CD4-positive, alpha-beta T cell treated with Interleukin-21 for 1 hour (primary cell): ENCODE data around the gene ZCCHC2.

ENCODE experiments used
- DNase-seq: peaks from one replicate; pipeline ENCODE4 v3.0.0-alpha.2; 2020

The ZCCHC2 gene

DNA sequence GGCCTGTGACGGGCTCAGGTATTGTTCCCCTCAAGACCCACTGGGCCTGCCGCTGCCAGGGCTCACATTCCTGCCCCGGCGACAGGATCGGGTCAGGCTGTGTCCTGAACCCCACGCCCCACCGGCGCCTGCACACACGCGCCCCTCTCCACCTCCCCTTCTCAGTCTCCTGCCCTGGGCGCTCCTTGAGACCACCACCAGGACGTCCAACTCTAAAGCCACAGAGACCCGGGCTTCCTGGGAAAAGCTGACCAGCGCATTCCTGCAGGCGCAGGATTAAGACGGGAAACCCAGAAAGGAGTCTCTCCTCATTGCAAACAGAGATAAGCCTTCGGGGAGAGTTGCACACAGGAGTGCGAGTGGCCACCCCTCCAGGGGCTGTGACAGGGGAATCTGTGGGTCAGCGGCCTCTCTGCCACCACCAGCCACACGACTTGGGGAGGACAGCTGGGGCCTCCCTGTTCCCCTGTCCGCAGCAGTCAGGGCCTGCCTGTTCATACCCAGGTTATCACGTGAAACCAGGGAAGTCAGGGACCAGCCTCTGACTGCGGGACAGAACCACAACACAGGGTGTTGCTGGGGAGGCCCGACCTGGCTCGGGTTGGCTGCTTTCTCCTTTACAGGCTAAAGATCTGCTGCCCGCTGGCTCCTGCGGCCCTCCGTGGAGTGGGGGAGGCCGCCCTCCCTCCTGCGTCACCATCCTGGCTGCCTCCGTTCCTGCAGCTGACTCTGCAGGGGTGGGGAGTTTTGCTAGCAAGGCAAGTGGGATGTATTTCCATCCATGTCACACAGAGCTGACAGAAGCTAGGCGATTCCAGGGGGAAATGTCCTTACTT, 88.8 kb downstream of the ZCCHC2 start:
- no peak for DNase-seq

DNA sequence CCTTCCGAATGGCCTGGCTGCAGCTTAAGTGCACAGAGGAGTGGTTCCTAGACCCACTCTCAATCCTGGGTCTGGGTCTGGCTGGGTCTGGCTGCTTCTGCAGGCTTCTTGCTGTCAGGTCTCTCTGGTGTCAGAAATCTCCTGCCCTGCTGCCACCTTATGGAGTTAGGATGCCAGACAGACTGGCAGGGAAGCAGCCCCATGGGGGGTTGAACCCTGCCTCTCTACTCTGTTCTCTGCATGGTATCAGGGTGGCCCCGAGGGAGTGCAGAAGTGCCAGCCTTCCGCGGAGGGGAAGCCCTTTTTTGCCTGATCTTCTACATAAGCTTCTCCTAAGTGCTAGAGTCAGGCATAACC, 89.4 kb downstream of the ZCCHC2 start:
- DNase-seq, result no peak

GRCh38 chr18:62612776-62613175, 90.0 kb downstream of the ZCCHC2 start:
- no peak for DNase-seq

GRCh38 chr18:62614494-62614893, 91.7 kb downstream of the ZCCHC2 start:
- no peak for DNase-seq

GRCh38 chr18:62616331-62616805, 93.5 kb downstream of the ZCCHC2 start:
- DNase-seq, result no peak

GRCh38 chr18:62617793-62618591, 95.2 kb downstream of the ZCCHC2 start:
- DNase-seq, result no peak

DNA sequence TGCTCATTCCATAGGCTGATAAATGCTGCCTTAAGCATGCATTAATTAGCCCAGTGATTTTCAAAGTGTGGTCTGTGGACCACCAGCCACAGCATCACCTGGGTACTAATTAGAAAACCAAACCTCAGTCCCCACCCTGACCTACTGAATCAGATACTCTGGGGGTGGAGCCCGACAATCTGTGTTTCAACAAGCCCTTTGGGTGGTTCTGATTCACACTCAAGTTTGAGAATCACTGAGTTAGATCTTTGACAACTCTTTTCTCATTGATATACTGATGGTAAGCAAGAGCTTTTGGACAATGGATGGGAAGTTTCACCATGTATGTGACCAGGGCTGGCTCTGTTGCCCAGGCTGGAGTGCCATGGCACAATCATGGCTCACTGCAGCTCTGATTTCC, 95.9 kb downstream of the ZCCHC2 start:
- no peak for DNase-seq

DNA sequence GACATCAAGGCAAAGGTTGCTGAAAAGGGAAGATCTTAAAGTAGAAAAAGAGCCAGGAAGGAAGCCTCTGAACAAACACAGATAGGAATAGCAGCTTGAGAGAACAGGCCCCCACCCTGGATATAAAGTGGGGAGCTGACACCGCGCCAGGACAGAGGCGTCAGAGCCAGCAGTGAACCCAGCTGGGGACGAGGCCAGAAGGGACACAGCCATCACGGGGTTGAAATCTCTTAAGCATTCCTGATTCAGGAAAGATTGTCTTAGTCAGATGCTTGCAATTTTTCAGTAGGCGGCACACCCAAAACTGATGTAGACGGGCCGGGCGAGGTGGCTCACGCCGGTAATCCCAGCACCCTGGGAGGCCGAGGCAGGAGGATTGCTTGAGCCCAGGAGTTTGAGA, 98.7 kb downstream of the ZCCHC2 start:
- no peak for DNase-seq

DNA sequence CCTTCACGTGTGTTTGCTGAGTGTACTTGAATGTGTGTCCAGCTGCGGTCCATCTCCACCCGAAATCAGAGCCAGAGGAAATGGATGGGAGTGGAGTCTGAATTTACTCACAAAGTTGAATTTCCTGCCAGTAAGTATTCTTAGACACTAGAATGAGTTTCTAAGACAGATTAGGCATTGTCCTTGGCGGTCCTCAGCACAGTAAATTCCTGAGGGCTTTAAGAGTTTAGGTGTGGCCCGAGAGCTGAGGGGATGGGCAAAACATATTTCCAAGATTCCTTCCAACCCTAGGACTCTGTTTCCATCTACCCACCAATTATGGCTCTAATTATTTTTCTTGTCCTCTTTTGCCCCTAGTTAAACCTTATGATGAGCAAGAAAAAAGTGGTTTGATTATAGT, 102.2 kb downstream of the ZCCHC2 start:
- no peak for DNase-seq
